ENCODE results near the gene TAB2. TPM values are rescaled to one million over a fixed set of nuclear protein-coding genes. Genes with fewer than 3 reads are reported as not detected.
"Not testable (repeated sequence)": the region's sequence is repeated elsewhere in the genome, so short reads cannot be mapped to it uniquely, and the experiment has no call there.

Gene TAB2
- total RNA-seq, 4 donors from 2014 or later: 49.8 to 81.8 (median 74.1) TPM

- DNase-seq (ENCODE audit: low spot score in 2 of 2): no peak
- no peak for TF ChIP-seq POLR2AphosphoS5 (IDR thresholded peaks at IDR 0.05)
- no peak for TF ChIP-seq POLR2A (IDR thresholded peaks at IDR 0.05)
- TF ChIP-seq EP300 (IDR thresholded peaks at IDR 0.05): no peak
- TF ChIP-seq CTCF (IDR thresholded peaks at IDR 0.05): no peak
- Histone ChIP-seq H3K4me1 (peaks cover 15% of the 10 kb centered on the region), H3K36me3 (no peaks in the 10 kb centered on the region), H3K27ac (no peak overlapping the region), H3K9me3 (no peaks in the 10 kb centered on the region), H3K4me3 (no peak overlapping the region), H3K27me3 (no peaks in the 10 kb centered on the region)
- WGBS: 63% methylated on average over 2 of the region's 2 CpGs
These were observed 29.6 kb downstream of the TAB2 start for GRCh38 chr6:149347067-149347466.

- DNase-seq (ENCODE audit: low spot score in 2 of 2); H3K4me1 ChIP-seq: not testable (repeated sequence)
These were observed 31.8 kb downstream of the TAB2 start for GRCh38 chr6:149349279-149349678.

GRCh38 chr6:149354009-149354408 lies 36.5 kb downstream of the TAB2 start:
- H3K27ac ChIP-seq: no peak overlapping the region
- H3K36me3 ChIP-seq: no peaks in the 10 kb centered on the region
- DNase-seq (ENCODE audit: low spot score in 2 of 2): no peak
- H3K27me3 ChIP-seq: no peaks in the 10 kb centered on the region
- WGBS: 95% methylated on average over 2 of the region's 2 CpGs
- no peaks in the 10 kb centered on the region for H3K4me1 ChIP-seq
- no peak overlapping the region for H3K4me3 ChIP-seq
- TF ChIP-seq EP300 (IDR thresholded peaks at IDR 0.05): no peak
- H3K9me3 ChIP-seq: no peaks in the 10 kb centered on the region

More at GRCh38 chr6:149349279-149349678, 31.8 kb downstream of the TAB2 start:
- WGBS: 98% methylated on average over 6 of the region's 6 CpGs
- H3K27me3 ChIP-seq, H3K4me3 ChIP-seq, H3K27ac ChIP-seq, H3K36me3 ChIP-seq, H3K9me3 ChIP-seq: not testable (repeated sequence)

GRCh38 chr6:149356081-149356750 lies 38.7 kb downstream of the TAB2 start:
- H3K36me3 ChIP-seq: no peaks in the 10 kb centered on the region
- no peak overlapping the region for H3K4me3 ChIP-seq
- H3K4me1 ChIP-seq: no peaks in the 10 kb centered on the region
- H3K27ac ChIP-seq: no peak overlapping the region
- 91% methylated on average over 6 of the region's 6 CpGs for WGBS
- H3K9me3 ChIP-seq: no peaks in the 10 kb centered on the region
- TF ChIP-seq EP300 (IDR thresholded peaks at IDR 0.05) (no peak), POLR2A (IDR thresholded peaks at IDR 0.05) (no peak), CTCF (IDR thresholded peaks at IDR 0.05) (no peak), POLR2AphosphoS5 (IDR thresholded peaks at IDR 0.05) (no peak)
- no peak for DNase-seq (ENCODE audit: low spot score in 2 of 2)
- no peaks in the 10 kb centered on the region for H3K27me3 ChIP-seq

- 94% methylated on average over 17 of the region's 17 CpGs for WGBS
- no peak overlapping the region for H3K4me3 ChIP-seq
- no peaks in the 10 kb centered on the region for H3K36me3 ChIP-seq
- TF ChIP-seq CTCF (IDR thresholded peaks at IDR 0.05): no peak
- no peak for TF ChIP-seq EP300 (IDR thresholded peaks at IDR 0.05)
- TF ChIP-seq POLR2A (IDR thresholded peaks at IDR 0.05): no peak
- TF ChIP-seq POLR2AphosphoS5 (IDR thresholded peaks at IDR 0.05): no peak
- H3K27ac ChIP-seq: no peak overlapping the region
- H3K27me3 ChIP-seq: no peaks in the 10 kb centered on the region
- no peaks in the 10 kb centered on the region for H3K4me1 ChIP-seq
- no peaks in the 10 kb centered on the region for H3K9me3 ChIP-seq
- no peak for DNase-seq (ENCODE audit: low spot score in 2 of 2)
These were observed 40.4 kb downstream of the TAB2 start for GRCh38 chr6:149357726-149358538.

GRCh38 chr6:149359440-149359839 lies 41.9 kb downstream of the TAB2 start:
- no peaks in the 10 kb centered on the region for H3K9me3 ChIP-seq
- no peaks in the 10 kb centered on the region for H3K36me3 ChIP-seq
- peaks cover 1% of the 10 kb centered on the region for H3K4me1 ChIP-seq
- no peak for DNase-seq (ENCODE audit: low spot score in 2 of 2)
- no peak overlapping the region for H3K27ac ChIP-seq
- no peak overlapping the region for H3K4me3 ChIP-seq
- H3K27me3 ChIP-seq: no peaks in the 10 kb centered on the region
- TF ChIP-seq POLR2A (IDR thresholded peaks at IDR 0.05) (no peak), CTCF (IDR thresholded peaks at IDR 0.05) (no peak), POLR2AphosphoS5 (IDR thresholded peaks at IDR 0.05) (no peak), EP300 (IDR thresholded peaks at IDR 0.05) (no peak)

Data from suprapubic skin (tissue), 4 donors.